Central memory CD4-positive, alpha-beta T cell (primary cell): ENCODE data around the gene PDXDC1.
"Not testable (repeated sequence)": the region's sequence is repeated elsewhere in the genome, so short reads cannot be mapped to it uniquely, and the experiment has no call there.

Experiments used
- DNase-seq: peaks from one replicate; pipeline ENCODE4 v3.0.0; 2022

Gene PDXDC1

DNA sequence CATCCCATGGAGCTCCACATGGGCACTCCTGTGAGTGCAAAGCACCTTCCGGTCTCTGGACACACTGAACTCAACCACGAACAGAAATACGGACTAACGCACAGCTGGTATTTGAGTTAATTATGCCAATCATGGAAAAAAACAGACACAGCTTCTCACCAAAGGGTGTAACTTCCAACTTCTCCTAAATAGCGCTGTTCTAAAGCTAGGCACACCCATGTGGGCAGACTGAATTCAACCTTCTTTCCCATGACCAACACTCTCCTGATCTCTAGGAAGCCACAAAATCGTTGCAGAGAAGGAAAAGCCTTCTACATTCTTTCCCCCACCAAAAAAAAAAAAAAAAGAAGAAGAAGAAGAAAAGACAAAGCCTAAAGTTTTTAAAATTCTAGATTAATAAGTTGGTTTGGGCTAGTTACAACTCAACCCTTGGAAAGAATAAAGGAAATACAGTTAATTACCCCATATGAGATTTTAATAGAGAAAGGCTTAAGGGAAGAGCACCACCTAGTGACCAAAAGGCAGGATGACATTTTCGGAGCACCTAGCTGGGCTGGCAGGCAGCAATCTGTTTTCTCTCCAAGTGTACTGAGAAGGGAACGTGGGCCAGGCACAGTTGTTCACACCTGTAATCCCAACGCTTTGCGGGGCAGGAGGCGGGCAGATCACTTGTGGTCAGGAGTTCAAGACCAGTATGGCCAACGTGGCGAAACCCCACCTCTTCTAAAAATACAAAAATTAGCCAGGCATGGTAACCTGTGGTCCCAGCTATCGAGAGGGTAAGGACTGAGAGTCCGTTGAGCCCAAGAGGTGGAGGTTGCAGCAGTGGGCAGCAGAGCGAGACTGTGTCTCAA is 97.3 kb downstream of the PDXDC1 start:
- peak; percentile 8 for DNase-seq

DNA sequence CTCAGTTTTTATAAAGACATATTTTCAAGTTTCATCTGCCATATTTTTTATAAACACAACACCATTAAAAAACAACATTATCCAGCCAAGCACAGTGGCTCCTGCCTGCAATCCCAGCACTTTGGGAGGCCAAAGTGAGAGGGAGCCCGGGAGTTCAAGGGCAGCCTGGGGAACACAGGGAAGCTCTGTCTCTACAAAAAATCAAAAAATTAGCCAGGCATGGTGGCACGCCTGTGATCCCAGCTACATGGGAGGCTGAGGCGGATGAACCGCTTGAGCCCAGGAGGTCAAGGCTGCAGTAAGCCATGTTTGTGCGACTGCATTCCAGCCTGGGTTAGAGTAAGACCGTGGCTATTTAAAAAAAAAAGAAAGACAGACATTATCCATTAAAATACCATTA is 98.3 kb downstream of the PDXDC1 start:
- no peak for DNase-seq

DNA sequence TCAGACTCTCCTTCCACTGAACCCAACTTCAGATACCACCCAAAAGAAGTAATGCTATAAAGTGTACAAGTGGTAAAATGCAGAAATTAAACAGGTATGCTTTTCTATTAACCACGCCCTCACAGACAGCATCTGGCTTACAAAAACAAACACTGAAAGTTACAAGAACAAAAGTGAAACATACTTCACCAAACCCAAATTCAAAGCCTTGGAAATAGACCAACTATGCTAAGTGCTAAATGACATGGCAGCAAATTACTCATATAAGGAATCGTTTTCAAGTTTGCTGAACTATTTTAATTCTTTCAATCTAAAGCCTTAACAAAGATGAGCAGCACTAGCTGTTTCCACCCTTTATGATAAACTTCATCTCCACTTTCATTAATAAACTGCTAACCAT is 101.3 kb downstream of the PDXDC1 start:
- not testable (repeated sequence) for DNase-seq

DNA sequence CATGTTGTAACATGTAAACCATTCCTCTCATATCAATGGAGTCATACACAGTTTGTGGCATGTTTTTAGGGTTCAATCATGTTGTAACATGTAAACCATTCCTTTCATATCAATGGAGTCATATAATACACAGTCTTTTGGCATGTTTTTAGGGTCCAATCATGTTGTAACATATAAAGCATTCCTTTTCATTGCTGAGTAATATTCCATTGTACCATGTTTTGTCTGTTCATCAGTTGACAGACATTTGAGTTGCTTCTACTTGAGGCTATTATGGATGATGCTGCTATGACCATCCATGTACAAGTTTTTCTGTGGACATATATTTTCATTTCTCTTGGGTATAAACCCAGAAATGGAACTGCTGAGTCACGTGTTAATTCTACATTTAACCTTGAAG is 106.1 kb downstream of the PDXDC1 start:
- DNase-seq = not testable (repeated sequence)

DNA sequence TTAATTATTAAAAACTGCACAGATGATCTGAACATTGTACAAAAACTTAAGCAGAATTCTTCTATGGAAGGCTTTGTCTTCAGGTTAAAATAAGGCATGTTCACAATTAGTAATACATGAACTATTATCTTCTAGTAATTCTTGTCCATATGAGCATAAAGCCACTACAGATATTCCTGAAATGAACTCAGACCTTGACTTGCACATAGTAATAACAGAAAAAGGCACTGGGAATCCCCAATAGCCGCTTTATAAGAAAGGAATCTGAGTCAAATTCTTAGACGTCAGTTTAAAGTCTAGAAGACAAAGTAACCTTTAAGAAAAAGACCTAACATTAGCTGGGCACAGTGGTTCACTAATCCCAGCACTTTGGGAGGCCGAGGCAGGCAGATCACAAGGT is 108.0 kb downstream of the PDXDC1 start:
- not testable (repeated sequence) for DNase-seq

DNA sequence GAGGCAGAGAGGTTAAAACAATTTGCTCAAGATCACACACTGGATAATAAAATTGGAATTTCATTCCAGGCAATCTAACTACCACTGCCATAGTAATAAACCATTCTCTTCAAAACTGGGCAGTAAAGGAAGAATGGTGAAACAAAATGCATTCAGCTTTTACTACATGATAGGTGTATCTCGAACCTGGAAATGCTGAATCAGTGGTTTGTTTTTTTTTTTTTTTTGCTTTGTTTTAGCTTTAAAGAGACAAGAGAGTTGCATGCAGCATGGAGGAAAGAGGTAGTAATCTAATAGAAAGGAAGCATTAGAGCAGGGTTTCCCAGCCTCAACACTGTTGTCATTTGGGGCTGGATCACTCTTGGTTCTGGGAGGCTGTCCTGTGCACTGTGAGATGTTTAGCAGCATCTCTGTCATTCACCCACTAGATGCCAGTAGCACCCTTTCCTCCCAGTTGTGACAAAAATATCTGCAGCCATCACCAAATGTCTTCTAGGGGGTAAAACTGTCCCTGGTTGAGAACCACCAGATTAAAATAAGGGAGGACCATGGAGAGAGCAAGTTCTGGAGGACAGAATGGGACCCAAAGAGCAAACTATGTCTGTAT is 115.9 kb downstream of the PDXDC1 start:
- not testable (repeated sequence) for DNase-seq

DNA sequence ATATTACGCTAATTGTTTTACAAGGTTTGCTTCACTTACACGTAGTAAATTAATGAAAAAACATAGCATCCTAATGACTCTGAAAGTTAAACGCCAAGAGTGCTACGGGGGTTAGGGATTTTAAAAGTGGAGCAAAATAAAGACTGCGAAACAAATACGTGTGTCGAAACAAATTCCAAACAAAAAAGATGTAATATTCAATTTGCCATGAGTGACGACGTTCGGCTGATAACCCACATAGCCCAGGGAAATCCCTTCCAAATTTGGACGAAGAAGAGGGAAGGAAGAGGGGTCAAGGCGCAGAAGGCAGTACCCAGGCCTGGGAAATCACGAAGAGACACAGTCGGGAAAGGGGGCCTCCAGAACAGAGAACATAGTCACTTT is 118.7 kb downstream of the PDXDC1 start:
- not testable (repeated sequence) for DNase-seq

DNA sequence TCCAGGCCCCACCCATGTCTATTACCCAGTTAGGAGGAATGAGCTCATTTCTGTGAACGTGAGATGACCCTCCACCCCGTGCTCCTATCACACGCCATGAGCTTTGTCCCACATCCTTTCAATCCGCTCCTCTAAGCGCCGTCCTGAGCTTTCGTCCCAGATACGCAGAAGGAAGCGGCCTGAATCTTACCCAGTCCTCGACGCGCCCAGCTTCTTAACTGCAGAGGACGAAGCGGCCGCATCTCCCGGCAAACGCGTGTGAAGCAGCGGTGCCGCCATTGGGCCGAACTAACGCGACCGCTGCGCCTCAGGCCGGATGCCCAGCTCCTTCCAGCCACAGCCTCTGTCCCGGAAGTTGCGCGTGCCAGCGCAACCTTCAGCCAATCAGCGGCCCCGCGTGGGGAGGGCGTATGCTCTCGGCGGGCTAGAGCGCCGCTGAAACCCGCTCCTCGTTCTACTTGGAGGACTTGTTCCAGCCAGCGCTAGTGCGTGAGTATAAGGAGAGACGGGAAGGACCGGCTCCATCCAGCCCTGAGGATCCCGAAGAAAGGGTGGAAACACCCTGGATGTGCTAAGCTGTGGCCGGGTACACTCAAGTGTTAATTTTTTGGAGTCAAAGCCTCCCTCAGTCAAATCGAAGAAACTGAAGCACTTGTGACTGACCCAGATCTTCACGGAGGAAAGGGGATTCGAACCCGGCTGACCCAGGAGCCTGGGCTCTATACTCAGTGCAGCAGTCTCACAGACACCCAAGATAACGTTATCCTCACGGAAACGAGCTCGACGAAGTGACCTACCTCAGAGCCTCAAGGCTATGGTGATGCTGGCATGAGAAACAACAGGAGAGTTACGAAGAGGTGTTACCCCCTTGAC is 119.4 kb downstream of the PDXDC1 start, which contains the start of gene RRN3:
Gene RRN3, minus strand, starts transcription at position 318 of the 873 bp plus-strand sequence. Its CDS starts 39 bp downstream, at position 279.
- DNase-seq = peak; percentile 78

DNA sequence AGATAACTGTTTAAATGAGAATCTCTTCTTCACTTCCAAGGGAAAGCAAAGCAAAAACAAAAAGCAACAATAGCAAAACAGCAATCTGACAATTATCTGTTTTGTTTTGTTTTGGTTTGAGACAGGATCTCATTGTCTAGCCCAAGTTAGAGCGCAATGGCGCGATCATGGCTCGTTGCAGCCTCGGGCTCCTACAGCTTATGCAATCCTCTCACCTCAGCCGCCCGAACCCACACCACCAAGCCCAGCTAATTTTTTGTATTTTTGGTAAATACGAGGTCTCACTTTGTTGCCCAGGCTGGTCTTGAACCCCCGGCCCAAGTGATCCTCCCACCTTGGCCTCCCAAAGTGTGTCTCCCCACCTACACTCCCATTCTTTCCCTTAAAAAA is 121.8 kb downstream of the PDXDC1 start:
- DNase-seq = not testable (repeated sequence)

DNA sequence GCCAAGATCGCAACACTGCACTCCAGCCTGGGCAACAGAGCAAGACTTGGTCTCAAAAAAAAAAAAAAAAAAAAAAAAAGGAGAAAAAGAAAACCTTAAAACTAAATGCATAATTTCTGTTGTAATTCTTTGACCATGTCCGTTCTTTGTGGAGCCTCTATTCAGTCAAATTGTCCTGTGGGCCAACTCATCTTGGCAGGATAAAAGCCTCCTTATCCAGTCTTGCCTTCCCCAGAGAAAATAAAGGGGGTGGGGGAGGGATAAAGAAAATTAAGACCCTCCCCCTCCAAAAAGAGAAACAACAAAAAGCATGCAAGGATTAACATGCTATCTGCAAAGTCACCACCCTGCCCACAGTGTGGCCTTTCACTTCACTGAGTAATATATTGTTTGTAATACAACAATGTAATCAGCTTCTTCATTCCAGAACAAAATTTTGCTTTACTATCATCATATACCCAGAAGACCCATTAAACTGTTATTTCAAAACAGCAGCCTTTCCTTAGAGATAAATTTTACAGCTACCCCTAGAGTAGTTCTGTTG is 124.6 kb downstream of the PDXDC1 start:
- DNase-seq = not testable (repeated sequence)

DNA sequence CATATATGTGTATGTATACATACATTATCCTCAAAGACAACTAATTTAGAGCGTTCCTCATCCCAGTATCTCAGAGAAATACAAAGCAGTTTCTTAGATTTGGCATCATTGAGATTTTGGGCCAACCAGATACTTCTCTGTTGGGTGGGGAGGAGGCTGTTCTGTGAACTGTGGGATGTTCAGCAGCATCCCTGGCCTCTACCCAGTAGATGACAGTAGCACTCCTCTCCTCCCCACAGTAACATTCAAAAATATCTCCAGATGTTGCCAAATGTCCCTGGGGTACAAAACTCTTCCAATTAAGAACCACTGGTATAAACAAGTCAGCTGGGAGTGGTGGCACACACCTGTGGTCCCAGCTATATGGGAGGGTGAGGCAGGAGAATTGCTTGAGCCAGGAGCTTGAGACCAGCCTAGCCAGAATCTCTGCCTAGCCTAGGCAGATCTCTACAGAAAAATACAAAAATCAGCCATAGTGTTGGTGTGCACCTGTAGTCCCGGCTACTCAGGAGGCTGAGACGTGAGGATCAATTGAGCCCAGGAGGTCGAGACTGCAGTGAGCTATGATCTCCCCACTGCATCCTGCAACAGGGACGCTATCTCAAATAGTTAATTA is 125.7 kb downstream of the PDXDC1 start:
- not testable (repeated sequence) for DNase-seq

DNA sequence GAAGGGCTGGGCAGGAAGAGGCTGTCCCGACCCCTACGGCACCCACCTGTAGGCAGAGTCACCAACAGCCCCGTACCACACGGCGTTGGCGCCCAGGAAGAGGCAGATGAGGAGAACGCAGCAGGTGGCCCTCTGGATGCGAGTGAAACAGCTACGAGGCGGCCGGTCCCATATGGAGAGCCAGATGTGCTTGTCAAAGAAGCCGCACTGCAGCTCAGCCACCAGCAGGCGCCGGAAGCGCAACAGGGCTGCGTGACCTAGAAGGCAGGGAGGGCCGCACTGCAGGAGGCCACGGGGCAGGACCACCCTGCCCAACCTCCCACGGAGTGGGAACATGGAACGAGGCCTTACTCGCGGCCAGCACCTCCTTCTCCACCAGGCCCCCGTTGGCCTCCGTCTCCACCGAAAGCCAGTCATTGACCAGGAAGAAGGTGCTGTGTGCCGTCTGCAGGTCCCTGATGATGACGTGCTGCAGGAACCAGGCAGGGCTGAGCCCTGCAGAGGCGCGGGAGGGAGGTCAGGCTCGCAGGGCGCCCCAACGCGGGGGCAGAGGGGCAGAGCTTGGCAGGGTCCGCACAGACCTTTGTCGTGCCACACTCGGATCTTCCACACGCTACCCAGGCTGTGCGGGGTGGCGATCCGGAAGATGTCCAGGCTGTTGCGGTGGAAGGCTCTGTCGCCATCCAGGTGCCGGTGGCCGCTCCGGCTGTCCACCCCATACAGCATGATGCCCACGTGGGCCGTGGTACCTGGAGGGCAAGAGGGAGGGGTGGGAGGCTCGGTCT is 153.0 kb downstream of the PDXDC1 start:
- DNase-seq = not testable (repeated sequence)

DNA sequence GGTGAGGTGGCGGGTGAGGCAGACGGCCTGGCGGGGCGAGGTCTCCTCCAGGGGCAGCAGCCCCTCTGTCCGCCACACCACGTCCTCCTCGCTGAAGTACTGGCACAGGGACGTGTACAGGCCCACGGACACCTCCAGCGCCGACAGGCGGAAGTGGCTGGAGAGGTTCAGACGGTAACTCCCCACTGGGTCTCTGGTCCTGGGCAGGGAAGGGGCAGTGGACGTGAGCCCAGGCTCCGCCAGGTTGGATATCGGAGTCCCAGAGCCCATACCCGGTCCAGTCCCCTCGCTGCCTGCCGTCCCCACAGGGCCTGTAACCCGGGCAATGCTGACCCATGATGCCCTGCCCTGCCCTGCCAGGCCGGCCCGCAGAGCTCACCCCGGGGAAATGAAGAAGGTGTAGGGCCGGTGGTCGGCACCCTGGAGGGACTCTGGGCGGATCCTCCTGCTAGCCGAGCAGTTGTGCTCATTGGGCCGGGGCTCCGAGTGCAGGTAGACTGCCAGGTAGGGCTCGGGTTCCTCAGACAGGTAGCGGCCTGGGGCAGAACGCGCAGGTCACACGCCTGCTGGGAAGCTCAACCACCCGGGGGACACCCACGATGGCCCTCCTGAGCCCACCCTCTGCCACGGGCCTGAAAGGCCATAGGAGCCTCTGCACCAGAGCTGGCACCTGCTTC is 155.6 kb downstream of the PDXDC1 start:
- DNase-seq = not testable (repeated sequence)

DNA sequence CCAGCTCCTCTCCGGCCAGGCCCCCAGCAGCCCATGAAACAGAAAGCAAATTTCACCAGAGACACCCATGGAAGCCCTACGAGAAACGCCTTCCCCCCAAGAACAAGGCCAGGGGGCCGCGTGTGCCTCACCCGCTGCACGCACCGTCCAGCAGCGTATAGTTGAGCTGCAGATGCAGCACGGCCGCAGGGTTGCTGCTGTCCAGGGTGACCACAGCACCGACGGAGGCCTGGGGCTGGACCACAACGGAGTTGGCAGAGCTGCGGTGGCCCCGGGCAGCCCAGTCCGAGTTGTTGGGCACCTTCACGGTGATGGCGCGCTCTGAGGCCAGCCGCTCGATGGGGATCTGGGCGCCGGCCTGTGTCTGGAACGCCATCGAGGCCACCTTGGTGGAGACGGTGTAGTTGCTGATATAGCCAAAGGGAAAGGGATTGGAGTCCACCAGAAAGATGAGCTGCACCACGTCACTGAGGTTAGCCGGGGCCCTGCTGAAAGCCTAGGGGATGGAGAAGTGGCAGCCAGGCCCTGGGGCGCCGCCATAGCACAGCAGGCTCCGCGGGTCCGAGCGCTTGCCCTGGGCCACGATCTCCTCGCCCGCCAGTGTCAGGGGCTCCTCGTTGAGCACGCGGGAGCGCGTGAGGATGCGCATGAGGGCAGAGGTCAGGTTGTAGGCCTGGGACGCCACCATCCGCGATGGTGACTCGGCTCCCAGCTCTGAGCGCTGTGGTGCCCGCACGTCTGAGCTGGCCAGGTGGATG is 156.3 kb downstream of the PDXDC1 start:
- DNase-seq = not testable (repeated sequence)

DNA sequence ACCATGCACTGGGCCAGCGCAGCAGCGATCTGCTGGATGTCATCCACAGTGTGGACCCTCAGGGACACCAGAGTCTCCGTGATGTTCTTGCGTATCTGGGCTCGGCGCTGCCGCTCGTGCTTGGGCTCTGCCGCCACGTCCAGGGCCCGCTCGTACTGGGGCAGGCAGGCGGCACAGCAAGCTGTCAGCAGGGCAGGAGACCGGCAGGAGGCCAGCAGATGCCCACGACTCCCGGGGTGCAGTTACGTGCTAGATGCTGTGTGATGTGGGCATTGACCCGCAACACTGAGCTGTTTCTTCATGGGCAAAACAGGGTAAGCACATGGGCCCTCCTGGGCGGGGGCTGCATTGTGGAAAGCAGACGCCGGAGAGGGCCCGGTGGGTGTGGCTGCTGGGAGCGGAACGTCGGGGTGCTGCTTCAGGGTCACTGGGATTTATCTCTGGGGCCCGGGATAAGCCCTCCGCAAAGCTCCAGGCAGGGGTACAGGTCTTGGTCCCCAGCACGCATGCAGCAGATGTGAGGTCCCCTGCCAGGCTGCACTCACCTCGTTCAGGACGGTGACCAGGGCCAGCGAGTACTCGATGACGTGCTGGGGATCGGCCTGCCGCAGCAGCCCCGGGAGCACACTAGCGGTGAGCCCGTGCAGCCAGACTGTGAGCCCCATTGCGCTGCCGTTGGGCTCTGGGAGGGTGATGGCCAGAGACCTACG is 158.0 kb downstream of the PDXDC1 start:
- DNase-seq = not testable (repeated sequence)

DNA sequence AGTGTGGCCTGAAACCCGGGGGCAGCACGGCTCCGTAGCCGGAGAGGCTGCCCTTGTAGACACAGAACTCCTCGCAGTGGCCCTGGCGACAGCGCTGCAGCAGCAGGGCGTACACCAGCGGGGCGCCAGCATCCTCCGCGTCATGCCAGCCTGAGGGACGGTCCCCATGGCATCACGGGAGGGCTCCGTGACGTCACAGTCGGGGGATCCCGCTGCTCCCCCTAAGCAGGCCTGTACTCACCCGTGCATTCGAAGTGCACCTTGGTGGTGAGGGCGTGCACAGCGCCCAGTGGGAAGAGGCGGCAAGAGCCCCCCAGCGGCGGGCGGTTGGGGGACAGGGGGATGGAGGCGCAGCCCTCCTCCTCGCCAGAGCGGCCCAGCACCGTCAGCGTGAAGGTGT is 158.7 kb downstream of the PDXDC1 start:
- not testable (repeated sequence) for DNase-seq

DNA sequence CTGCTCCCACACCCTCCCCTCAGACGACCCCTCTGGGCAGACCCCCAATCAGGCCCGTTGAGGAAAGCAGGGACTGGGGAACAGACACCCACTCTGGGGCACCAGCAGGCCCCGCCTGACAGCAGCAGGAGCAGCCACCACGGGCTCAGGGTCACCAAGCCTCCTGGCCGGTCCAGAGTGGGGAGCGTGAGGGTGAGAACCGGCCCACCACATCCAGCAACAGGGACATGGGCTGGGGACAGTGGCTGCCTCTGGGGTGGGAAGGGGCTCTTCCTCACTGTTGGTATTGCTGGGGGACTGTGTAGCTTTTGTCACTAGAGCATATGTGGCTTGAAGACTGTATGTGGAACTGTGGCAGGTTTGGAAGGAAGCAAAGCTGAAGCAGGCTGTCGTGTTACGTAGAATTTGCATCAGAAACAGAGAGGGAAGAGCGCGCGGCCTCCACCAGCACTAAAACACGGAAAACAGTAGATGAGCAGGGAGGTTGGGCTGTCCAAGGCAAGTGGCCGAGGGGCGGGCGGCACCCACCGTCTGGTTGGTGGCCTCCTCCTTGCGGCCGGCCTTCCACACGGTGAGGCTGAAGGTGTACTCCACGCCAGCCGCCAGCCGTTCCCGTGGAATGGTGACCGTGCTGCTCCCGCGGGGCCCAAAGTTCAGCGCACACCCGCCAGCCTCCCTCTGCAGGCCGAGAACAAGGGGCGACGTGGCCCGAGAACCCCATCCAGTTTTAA is 160.1 kb downstream of the PDXDC1 start:
- DNase-seq = not testable (repeated sequence)

DNA sequence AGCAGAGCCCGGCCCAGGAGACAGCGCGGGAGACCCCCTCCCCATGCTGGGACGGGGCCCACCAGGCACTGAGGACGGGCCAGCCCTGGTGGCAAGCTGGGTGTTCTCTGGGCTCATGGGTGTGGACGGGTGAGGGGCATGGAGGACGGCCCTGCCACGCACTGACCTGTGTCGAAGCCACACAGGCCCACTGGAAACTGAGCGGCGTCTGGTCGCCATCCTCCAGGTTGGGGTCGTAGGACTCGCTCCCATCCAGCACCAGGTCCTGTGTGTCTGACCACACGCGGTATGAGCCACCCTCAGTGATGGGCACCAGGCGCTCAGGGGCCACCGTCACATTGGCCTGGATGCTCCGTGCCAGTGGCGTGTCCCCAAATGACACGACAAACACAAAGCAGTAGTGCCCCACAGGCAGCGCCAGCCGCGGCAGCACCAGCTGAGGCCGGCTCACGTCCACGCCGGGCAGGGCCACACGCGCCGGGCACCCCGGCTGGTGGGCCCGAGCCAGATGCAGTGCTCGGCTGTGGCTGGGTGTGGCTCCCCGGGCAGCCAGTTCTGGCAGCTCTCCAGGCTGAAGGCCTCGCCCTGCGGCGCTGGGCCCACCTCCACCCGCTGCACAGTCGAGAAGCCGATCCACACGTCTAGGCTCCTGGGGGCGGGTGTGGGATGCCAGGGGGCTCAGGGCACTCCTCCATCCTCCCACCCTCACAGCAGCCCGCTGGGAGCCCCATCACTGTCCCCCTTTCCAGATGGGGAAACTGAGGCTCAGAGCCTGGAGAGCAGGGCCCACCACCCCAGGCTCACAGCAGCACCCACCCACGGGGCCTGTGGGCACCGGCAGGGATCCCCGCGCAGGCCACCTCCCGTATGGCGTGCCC is 160.9 kb downstream of the PDXDC1 start:
- not testable (repeated sequence) for DNase-seq
